Progenitor cell of endocrine pancreas (in vitro differentiated cells): ENCODE measurements around the gene COG7. TPM values are rescaled to one million over a fixed set of nuclear protein-coding genes. Genes with fewer than 3 reads are reported as not detected.
"Not testable (repeated sequence)": the region's sequence is repeated elsewhere in the genome, so short reads cannot be mapped to it uniquely, and the experiment has no call there.

Experiments
- DNase-seq: peaks from one replicate; pipeline ENCODE4 v3.0.0; 2021; ENCODE audit warnings: low spot score; ENCODE audit not compliant: unreplicated experiment
- H3K27ac Mint-ChIP-seq: 2 replicates; pipeline ENCODE4 v1.8.0; 2021; ENCODE audit warnings: mild to moderate bottlenecking, moderate library complexity, mixed read lengths
- H3K27me3 Mint-ChIP-seq: 2 replicates; pipeline ENCODE4 v1.8.0; 2021; ENCODE audit warnings: mixed read lengths
- H3K36me3 Mint-ChIP-seq: 2 replicates; pipeline ENCODE4 v1.8.0; 2022; ENCODE audit warnings: mixed read lengths; ENCODE audit not compliant: insufficient read depth
- H3K4me1 Mint-ChIP-seq: 2 replicates; pipeline ENCODE4 v1.8.0; 2021; ENCODE audit warnings: low read depth, mixed read lengths
- H3K4me3 Mint-ChIP-seq: 2 replicates; pipeline ENCODE4 v1.8.0; 2021; ENCODE audit warnings: low read depth, mild to moderate bottlenecking, moderate library complexity, mixed read lengths
- H3K9me3 Mint-ChIP-seq: 2 replicates; pipeline ENCODE4 v1.8.0; 2021; ENCODE audit warnings: low read depth, mixed read lengths
- total RNA-seq: library from RNA; stranded (reverse); gene quantifications from 2 replicates; pipeline ENCODE4 v1.2.1, GENCODE V29; 2021
- TF ChIP-seq, protein P1 (sequence below): fragments of 200-600 bp; sonication (generic); IDR thresholded peaks from one replicate; pipeline ENCODE4 v1.5.0; 2021; ENCODE audit warnings: antibody characterized with exemption, mild to moderate bottlenecking; ENCODE audit not compliant: unreplicated experiment

Gene COG7
- total RNA-seq, 1 donor from 2014 or later: 28.3 TPM

GRCh38 chr16:23383881-23384280 is 69.1 kb downstream of the COG7 start:
- Mint-ChIP-seq H3K36me3 (peaks cover 5% of the 10 kb centered on the region), H3K4me3 (no peak overlapping the region), H3K9me3 (no peaks in the 10 kb centered on the region), H3K4me1 (no peaks in the 10 kb centered on the region), H3K27ac (no peak overlapping the region), H3K27me3 (peaks cover 4% of the 10 kb centered on the region)
- TF ChIP-seq, protein P1, sequence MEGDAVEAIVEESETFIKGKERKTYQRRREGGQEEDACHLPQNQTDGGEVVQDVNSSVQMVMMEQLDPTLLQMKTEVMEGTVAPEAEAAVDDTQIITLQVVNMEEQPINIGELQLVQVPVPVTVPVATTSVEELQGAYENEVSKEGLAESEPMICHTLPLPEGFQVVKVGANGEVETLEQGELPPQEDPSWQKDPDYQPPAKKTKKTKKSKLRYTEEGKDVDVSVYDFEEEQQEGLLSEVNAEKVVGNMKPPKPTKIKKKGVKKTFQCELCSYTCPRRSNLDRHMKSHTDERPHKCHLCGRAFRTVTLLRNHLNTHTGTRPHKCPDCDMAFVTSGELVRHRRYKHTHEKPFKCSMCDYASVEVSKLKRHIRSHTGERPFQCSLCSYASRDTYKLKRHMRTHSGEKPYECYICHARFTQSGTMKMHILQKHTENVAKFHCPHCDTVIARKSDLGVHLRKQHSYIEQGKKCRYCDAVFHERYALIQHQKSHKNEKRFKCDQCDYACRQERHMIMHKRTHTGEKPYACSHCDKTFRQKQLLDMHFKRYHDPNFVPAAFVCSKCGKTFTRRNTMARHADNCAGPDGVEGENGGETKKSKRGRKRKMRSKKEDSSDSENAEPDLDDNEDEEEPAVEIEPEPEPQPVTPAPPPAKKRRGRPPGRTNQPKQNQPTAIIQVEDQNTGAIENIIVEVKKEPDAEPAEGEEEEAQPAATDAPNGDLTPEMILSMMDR: no peak
- DNase-seq: no peak

DNA sequence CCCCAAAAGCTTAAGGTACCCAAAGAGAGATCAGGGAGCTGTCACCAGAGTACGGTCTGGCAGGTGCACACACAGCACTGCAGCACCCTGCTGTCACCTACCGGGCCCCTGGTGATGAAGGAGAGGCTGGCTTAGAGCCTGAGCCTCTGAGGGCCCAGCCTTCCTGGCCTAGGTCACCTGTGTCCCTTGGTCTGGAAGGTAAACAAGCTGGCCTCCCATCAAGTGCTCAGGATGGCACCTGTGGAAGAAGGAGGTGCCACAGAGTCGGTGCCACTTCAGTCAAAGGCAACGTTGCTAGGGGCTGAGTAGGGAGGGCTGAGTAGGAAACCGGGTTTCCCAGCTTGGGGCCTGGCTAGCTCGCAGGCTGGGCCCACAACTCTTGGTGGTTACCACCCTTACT is 70.7 kb downstream of the COG7 start:
- H3K36me3 Mint-ChIP-seq: no peaks in the 10 kb centered on the region
- H3K27ac Mint-ChIP-seq: no peak overlapping the region

GRCh38 chr16:23381702-23382101 is 71.3 kb downstream of the COG7 start:
- H3K36me3 Mint-ChIP-seq: not testable (repeated sequence)

More for the DNA sequence above, 70.7 kb downstream of the COG7 start:
- Mint-ChIP-seq H3K4me1 (no peaks in the 10 kb centered on the region), H3K27me3 (peaks cover 9% of the 10 kb centered on the region), H3K4me3 (no peak overlapping the region), H3K9me3 (no peaks in the 10 kb centered on the region)
- TF ChIP-seq, protein P1: no peak
- no peak for DNase-seq

GRCh38 chr16:23380501-23380951 is 72.5 kb downstream of the COG7 start:
- no peaks in the 10 kb centered on the region for H3K4me1 Mint-ChIP-seq
- no peaks in the 10 kb centered on the region for H3K36me3 Mint-ChIP-seq
- H3K4me3 Mint-ChIP-seq: no peak overlapping the region
- H3K9me3 Mint-ChIP-seq: no peaks in the 10 kb centered on the region
- no peak overlapping the region for H3K27ac Mint-ChIP-seq
- TF ChIP-seq, protein P1: no peak
- DNase-seq: no peak
- H3K27me3 Mint-ChIP-seq: peaks cover 11% of the 10 kb centered on the region

More at GRCh38 chr16:23381702-23382101, 71.3 kb downstream of the COG7 start:
- H3K27ac Mint-ChIP-seq, DNase-seq, H3K9me3 Mint-ChIP-seq, H3K27me3 Mint-ChIP-seq, H3K4me1 Mint-ChIP-seq, H3K4me3 Mint-ChIP-seq: not testable (repeated sequence)

DNA sequence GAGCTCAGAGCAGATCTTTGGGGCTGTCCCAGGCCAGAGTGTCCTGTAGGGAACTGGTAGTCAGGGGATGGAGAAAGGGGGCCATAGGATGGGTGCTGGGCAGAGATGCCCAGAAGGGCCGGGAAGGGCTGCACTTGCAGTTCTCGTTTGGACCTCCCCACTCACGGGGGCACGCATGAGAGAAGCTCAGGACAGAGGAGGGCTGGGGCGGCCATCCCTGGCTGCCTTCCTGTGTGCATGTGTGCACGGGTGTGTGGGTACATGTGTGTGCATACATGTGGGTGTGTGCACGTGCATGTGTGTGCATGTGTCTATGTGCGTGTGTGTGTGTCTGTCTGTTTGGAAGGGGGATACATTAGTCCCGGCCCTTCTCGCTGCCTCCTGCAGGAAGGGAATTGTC is 73.3 kb downstream of the COG7 start:
- Mint-ChIP-seq H3K4me1 (no peaks in the 10 kb centered on the region), H3K27ac (no peak overlapping the region), H3K4me3 (no peak overlapping the region), H3K27me3 (peaks cover 11% of the 10 kb centered on the region), H3K9me3 (no peaks in the 10 kb centered on the region), H3K36me3 (no peaks in the 10 kb centered on the region)
- TF ChIP-seq, protein P1: no peak
- DNase-seq: no peak

- H3K4me3 Mint-ChIP-seq: no peak overlapping the region
- TF ChIP-seq, protein P1: no peak
- DNase-seq: no peak
- no peaks in the 10 kb centered on the region for H3K4me1 Mint-ChIP-seq
- no peaks in the 10 kb centered on the region for H3K9me3 Mint-ChIP-seq
- no peak overlapping the region for H3K27ac Mint-ChIP-seq
- no peaks in the 10 kb centered on the region for H3K36me3 Mint-ChIP-seq
- peaks cover 11% of the 10 kb centered on the region for H3K27me3 Mint-ChIP-seq
Measured at GRCh38 chr16:23378921-23379320, 74.1 kb downstream of the COG7 start.
